Tibial nerve (tissue), 4 donors: Measurements from ENCODE around the gene PTPA. TPM values are rescaled to one million over a fixed set of nuclear protein-coding genes. Genes with fewer than 3 reads are reported as not detected.

Source experiments
- DNase-seq, 2 donors: peaks; one replicate each; pipeline ENCODE4 v3.0.0-alpha.2; 2019; ENCODE audit warnings: low spot score in 2 of 2
- H3K27ac ChIP-seq, 4 donors: fragments of 200-600 bp; sonication (generic) in 3 of 4; one replicate each; pipeline ENCODE4 v1.5.1; 2017 to 2019; ENCODE audit warnings: mild to moderate bottlenecking in 1 of 4
- H3K27me3 ChIP-seq, 2 donors: fragments of 200-600 bp; sonication (generic) in 1 of 2; one replicate each; pipeline versions ENCODE4 v1.5.1 to v1.6.0; 2017 to 2019
- H3K36me3 ChIP-seq, 3 donors: fragments of 200-600 bp; sonication (generic); one replicate each; pipeline ENCODE4 v1.5.1; 2018 to 2019
- H3K4me1 ChIP-seq, 4 donors: fragments of 200-600 bp; sonication (generic) in 3 of 4; one replicate each; pipeline ENCODE4 v1.5.1; 2017 to 2019
- H3K4me3 ChIP-seq, 4 donors: fragments of 200-600 bp; sonication (generic) in 3 of 4; one replicate each; pipeline ENCODE4 v1.5.1; 2017 to 2019; ENCODE audit warnings: mild to moderate bottlenecking in 1 of 4, moderate library complexity in 1 of 4
- H3K9me3 ChIP-seq, 4 donors: fragments of 200-600 bp; sonication (generic) in 3 of 4; one replicate each; pipeline ENCODE4 v1.5.1; 2017 to 2019
- EP300 ChIP-seq, 2 donors: sonication (generic); formaldehyde crosslinking; IDR thresholded peaks; one replicate each; pipeline ENCODE4 v1.6.1; 2017; ENCODE audit warnings: antibody characterized with exemption in 2 of 2, mild to moderate bottlenecking in 1 of 2
- POLR2A ChIP-seq, 2 donors: fragments of 450-650 bp; IDR thresholded peaks; one replicate each; pipeline ENCODE4 v1.6.1; 2017; ENCODE audit warnings: antibody characterized with exemption in 2 of 2, mild to moderate bottlenecking in 2 of 2, moderate library complexity in 2 of 2
- WGBS, 2 donors: methylation state at CpG; one replicate each; pipeline ENCODE4 v1.1.5; 2018; 5-methylcytosine and 5-hydroxymethylcytosine counted together
- total RNA-seq, 4 donors: library from RNA; depleted of rRNA; stranded (reverse); fragments of >200 nt; gene quantifications; one replicate each; pipeline ENCODE4 v1.1.0, GENCODE V29; 2016
- TF ChIP-seq, protein P1 (sequence below), 5 experiments: fragments of 200-600 bp in 3 of 5; fragments of 450-650 bp in 2 of 5; sonication (generic) in 3 of 5; IDR thresholded peaks; one replicate each; pipeline ENCODE4 v1.5.1; 2016 to 2019; ENCODE audit warnings: antibody characterized with exemption in 5 of 5, mild to moderate bottlenecking in 3 of 5, moderate library complexity in 2 of 5

Gene PTPA
- total RNA-seq, 4 donors from 2014 or later: 38.0 to 50.1 (median 44.0) TPM

DNA sequence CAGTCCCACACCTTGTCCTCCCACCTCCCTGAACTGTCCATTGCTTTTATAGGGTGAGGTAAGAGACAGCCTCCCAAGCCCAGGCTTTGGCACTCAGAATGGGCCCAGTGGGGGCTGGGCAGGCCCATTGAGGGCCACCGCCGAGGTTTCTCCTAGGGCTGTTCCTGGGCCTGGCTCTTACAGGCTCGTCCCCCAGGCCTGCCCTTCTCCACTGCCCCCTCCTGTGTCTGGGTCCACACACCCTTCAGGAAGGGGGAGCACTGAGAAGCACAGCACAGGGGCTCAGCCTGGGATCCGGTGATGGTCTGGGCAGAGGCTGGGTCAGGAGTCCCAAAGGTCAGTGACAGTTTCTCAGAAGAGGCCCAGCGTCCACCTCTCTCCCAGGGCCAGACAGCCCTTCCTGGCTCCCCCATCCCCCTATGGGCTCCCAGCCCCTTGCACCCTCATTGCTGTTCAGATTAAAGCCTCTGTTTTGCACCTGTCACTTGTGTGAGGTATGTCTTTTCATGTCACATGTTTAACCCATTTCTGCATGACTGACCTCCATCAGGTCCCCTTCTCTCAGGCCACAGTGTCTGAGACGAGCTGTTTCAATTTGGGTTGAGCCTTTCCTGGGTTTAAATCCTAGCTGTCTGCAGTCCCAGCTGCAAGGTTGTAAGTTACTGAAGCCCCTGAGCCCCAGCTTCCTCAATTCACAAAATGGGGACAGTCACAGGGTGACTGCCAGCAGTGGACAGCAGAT, 37.4 kb downstream of the PTPA start:
- H3K4me3 ChIP-seq: no peak overlapping the region
- H3K27me3 ChIP-seq: no peaks in the 10 kb centered on the region
- DNase-seq: no peak
- peaks cover 0 to 48% (median 41%) of the 10 kb centered on the region in 4 donors for H3K4me1 ChIP-seq
- peak overlapping the region in 2 of 4 donors; percentile 95 to 100 for H3K27ac ChIP-seq
- H3K36me3 ChIP-seq: peaks cover 0 to 57% (median 3%) of the 10 kb centered on the region in 3 donors
- WGBS, 2 donors: 60 to 75% methylated on average over 5 of the region's 6 CpGs
- H3K9me3 ChIP-seq: no peaks in the 10 kb centered on the region
- TF ChIP-seq EP300 (IDR thresholded peaks at IDR 0.05) (no peak), POLR2A (IDR thresholded peaks at IDR 0.05) (no peak)
- TF ChIP-seq, protein P1, sequence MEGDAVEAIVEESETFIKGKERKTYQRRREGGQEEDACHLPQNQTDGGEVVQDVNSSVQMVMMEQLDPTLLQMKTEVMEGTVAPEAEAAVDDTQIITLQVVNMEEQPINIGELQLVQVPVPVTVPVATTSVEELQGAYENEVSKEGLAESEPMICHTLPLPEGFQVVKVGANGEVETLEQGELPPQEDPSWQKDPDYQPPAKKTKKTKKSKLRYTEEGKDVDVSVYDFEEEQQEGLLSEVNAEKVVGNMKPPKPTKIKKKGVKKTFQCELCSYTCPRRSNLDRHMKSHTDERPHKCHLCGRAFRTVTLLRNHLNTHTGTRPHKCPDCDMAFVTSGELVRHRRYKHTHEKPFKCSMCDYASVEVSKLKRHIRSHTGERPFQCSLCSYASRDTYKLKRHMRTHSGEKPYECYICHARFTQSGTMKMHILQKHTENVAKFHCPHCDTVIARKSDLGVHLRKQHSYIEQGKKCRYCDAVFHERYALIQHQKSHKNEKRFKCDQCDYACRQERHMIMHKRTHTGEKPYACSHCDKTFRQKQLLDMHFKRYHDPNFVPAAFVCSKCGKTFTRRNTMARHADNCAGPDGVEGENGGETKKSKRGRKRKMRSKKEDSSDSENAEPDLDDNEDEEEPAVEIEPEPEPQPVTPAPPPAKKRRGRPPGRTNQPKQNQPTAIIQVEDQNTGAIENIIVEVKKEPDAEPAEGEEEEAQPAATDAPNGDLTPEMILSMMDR (IDR thresholded peaks at IDR 0.05): no peak

GRCh38 chr9:129149442-129149841, 38.2 kb downstream of the PTPA start:
- Histone ChIP-seq H3K27me3 (no peaks in the 10 kb centered on the region), H3K4me3 (no peak overlapping the region), H3K9me3 (no peaks in the 10 kb centered on the region), H3K27ac (peak overlapping the region in 1 of 4 donors; percentile 100), H3K36me3 (peaks cover 0 to 59% (median 3%) of the 10 kb centered on the region in 3 donors), H3K4me1 (peaks cover 0 to 40% (median 35%) of the 10 kb centered on the region in 4 donors)
- no peak for DNase-seq
- 81 to 84% methylated on average over 6 of the region's 6 CpGs for WGBS, 2 donors
- TF ChIP-seq POLR2A (IDR thresholded peaks at IDR 0.05) (no peak), EP300 (IDR thresholded peaks at IDR 0.05) (no peak)
- TF ChIP-seq, protein P1 (IDR thresholded peaks at IDR 0.05): no peak

DNA sequence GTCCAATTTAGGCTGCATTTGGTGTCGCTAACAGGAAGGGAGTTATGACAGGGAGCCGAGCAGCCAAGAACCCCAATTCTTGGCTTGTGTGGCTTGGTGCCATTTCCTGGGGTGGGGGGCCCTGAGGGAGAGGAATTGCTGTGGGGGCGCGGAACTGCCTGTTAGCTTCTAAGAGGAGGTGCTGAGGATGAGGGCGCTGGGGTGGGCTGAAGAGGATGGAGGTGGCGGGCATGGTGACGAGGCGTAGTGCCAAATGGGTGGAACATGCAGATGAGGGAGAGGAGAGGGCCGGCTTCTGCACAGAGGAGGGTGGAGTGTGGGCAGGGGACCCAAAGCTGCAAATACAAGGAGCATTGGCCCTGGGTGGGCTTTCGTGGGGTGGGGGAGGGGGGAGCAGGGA, 38.9 kb downstream of the PTPA start:
- TF ChIP-seq, protein P1 (IDR thresholded peaks at IDR 0.05): no peak
- no peak for TF ChIP-seq POLR2A (IDR thresholded peaks at IDR 0.05)
- H3K4me3 ChIP-seq: no peak overlapping the region
- H3K36me3 ChIP-seq: peaks cover 0 to 66% (median 3%) of the 10 kb centered on the region in 3 donors

GRCh38 chr9:129150672-129151211, 39.5 kb downstream of the PTPA start:
- Histone ChIP-seq H3K36me3 (peaks cover 0 to 70% (median 3%) of the 10 kb centered on the region in 3 donors), H3K27ac (no peak overlapping the region)
- WGBS, 2 donors: 80 to 86% methylated on average over 16 to 18 of the region's 18 CpGs

More for the DNA sequence above, 38.9 kb downstream of the PTPA start:
- Histone ChIP-seq H3K9me3 (no peaks in the 10 kb centered on the region), H3K27me3 (no peaks in the 10 kb centered on the region), H3K4me1 (peaks cover 0 to 33% (median 31%) of the 10 kb centered on the region in 4 donors), H3K27ac (no peak overlapping the region)
- DNase-seq: no peak
- WGBS, 2 donors: 72 to 74% methylated on average over 10 of the region's 10 CpGs

More at GRCh38 chr9:129150672-129151211, 39.5 kb downstream of the PTPA start:
- no peaks in the 10 kb centered on the region for H3K27me3 ChIP-seq
- peaks cover 0 to 27% (median 25%) of the 10 kb centered on the region in 4 donors for H3K4me1 ChIP-seq
- DNase-seq: no peak
- TF ChIP-seq, protein P1 (IDR thresholded peaks at IDR 0.05): no peak
- TF ChIP-seq POLR2A (IDR thresholded peaks at IDR 0.05): no peak
- no peak for TF ChIP-seq EP300 (IDR thresholded peaks at IDR 0.05)
- no peak overlapping the region for H3K4me3 ChIP-seq
- no peaks in the 10 kb centered on the region for H3K9me3 ChIP-seq
